CD4-positive, CD25-positive, alpha-beta regulatory T cell (primary cell): ENCODE measurements around the gene MYMK. TPM values are rescaled to one million over a fixed set of nuclear protein-coding genes. Genes with fewer than 3 reads are reported as not detected.

Experiments used
- ATAC-seq, 2 donors: fragments of 150-1000 bp; cut with Tn5 transposase; one replicate each; pipeline ENCODE4 v1.10.0; 2021; ENCODE audit warnings: low read depth in 2 of 2, moderate number of reproducible peaks in 2 of 2, moderate library complexity in 1 of 2
- DNase-seq, 3 donors: peaks; one replicate each; pipeline versions ENCODE4 v3.0.0 to v3.0.0-alpha.2; 2012 to 2022; ENCODE audit warnings: mixed read lengths in 1 of 3
- H3K27ac ChIP-seq: one replicate; pipeline ENCODE4 v1.7.0; 2013; ENCODE audit warnings: mild to moderate bottlenecking, low read length; ENCODE audit not compliant: insufficient read depth, poor library complexity, severe bottlenecking
- H3K27me3 ChIP-seq: one replicate; pipeline ENCODE4 v1.7.0; 2013; ENCODE audit warnings: low read length; ENCODE audit not compliant: control insufficient read depth, insufficient read depth
- H3K36me3 ChIP-seq: one replicate; pipeline ENCODE4 v1.7.0; 2013; ENCODE audit warnings: mild to moderate bottlenecking, low read length, moderate library complexity; ENCODE audit not compliant: control insufficient read depth, insufficient read depth
- H3K4me1 ChIP-seq: 2 replicates; pipeline ENCODE4 v1.7.0; 2013; ENCODE audit warnings: mild to moderate bottlenecking, low read length; ENCODE audit not compliant: insufficient read depth, control insufficient read depth, poor library complexity, severe bottlenecking
- H3K4me3 ChIP-seq: one replicate; pipeline ENCODE4 v1.7.0; 2013; ENCODE audit warnings: low read depth, mild to moderate bottlenecking, low read length, moderate library complexity
- H3K9me3 ChIP-seq, 2 experiments: 1 replicate in 1 of 2; 2 replicates in 1 of 2; pipeline ENCODE4 v1.7.0; 2013; ENCODE audit warnings: low read length in 2 of 2, mild to moderate bottlenecking in 1 of 2, moderate library complexity in 1 of 2; ENCODE audit not compliant: control insufficient read depth in 2 of 2
- H3K27ac Mint-ChIP-seq, 3 donors: one replicate each; pipeline ENCODE4 v1.8.0; 2020 to 2022; ENCODE audit warnings: mild to moderate bottlenecking in 3 of 3, mixed read lengths in 3 of 3, moderate library complexity in 2 of 3
- H3K27me3 Mint-ChIP-seq: one replicate; pipeline ENCODE4 v1.8.0; 2022; ENCODE audit warnings: mild to moderate bottlenecking, mixed read lengths
- H3K36me3 Mint-ChIP-seq: one replicate; pipeline ENCODE4 v1.8.0; 2020; ENCODE audit warnings: mixed read lengths
- H3K4me1 Mint-ChIP-seq, 4 donors: one replicate each; pipeline ENCODE4 v1.8.0; 2020 to 2022; ENCODE audit warnings: mixed read lengths in 4 of 4, mild to moderate bottlenecking in 1 of 4
- H3K4me3 Mint-ChIP-seq, 4 donors: one replicate each; pipeline ENCODE4 v1.8.0; 2020 to 2022; ENCODE audit warnings: mild to moderate bottlenecking in 4 of 4, mixed read lengths in 4 of 4, moderate library complexity in 3 of 4
- H3K9me3 Mint-ChIP-seq, 7 donors: one replicate each; pipeline ENCODE4 v1.8.0; 2020 to 2022; ENCODE audit warnings: mixed read lengths in 7 of 7, mild to moderate bottlenecking in 3 of 7, moderate library complexity in 2 of 7
- polyA plus RNA-seq, 4 donors: library from polyadenylated mRNA; unstranded; fragments of 300-500 nt; fragmentation: Illumina TruSeq; gene quantifications; one replicate each; pipeline ENCODE4 v1.2.3, GENCODE V29; 2021
- total RNA-seq: library from RNA; stranded (reverse); gene quantifications from one replicate; pipeline ENCODE4 v1.2.3, GENCODE V29; 2022

MYMK gene
- total and polyA plus RNA-seq, 5 donors from 2014 or later, result not detected

DNA sequence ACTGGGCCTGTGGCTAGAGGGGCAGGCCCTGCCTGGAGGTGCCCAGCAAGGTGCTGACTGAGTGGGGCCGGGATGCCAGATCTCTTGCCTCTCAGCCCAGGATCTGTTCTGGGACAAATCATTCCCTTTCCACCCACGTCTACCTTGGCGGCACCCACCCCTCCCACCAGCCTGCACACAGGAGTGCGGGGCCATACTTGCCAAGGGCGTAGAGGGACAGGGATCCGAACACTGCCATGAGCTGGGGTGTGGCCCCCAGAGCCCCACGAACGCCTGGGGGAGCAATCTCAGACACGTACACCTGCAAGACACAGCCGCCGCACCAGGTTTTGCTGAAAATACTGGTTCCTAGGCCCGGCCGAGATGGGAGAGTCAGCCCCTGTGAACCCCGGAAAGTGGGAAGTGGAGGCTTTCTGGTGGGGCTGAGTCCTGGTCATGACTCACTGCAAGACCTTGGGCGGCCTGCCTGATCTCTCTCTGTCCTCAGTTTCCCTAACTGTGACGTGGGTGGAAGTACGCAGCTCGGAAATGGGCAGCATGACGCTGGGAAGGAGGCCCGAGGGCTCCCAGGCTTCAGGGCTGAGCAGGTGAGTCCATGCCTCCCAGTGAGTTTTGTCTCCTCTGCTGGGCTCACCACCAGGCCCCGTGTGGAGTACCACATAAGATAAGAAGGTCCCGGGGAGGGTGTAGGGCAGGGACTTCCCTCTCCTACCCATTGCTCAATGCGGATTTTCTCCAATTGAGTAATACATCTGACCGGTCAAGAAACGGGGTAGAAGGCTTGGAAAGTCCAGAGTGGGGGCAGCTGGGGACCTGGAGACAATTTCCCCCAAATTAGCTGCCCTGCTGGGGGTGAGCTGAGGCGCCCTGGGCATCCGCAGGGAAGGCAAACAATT lies 48.5 kb downstream of the MYMK start:
- H3K27ac ChIP-seq, result no peak overlapping the region
- no peaks in the 10 kb centered on the region for H3K27me3 ChIP-seq
- H3K36me3 Mint-ChIP-seq, result no peaks in the 10 kb centered on the region
- ATAC-seq (no peak), DNase-seq (no peak)
- peaks cover 0 to 15% (median 7%) of the 10 kb centered on the region in 4 donors for H3K4me1 Mint-ChIP-seq
- no peaks in the 10 kb centered on the region for H3K9me3 ChIP-seq
- H3K9me3 Mint-ChIP-seq, result no peaks in the 10 kb centered on the region
- H3K4me1 ChIP-seq, result peaks cover 14% of the 10 kb centered on the region
- no peak overlapping the region for H3K27ac Mint-ChIP-seq
- H3K4me3 ChIP-seq, result no peak overlapping the region
- no peaks in the 10 kb centered on the region for H3K27me3 Mint-ChIP-seq
- no peak overlapping the region for H3K4me3 Mint-ChIP-seq
- no peaks in the 10 kb centered on the region for H3K36me3 ChIP-seq

DNA sequence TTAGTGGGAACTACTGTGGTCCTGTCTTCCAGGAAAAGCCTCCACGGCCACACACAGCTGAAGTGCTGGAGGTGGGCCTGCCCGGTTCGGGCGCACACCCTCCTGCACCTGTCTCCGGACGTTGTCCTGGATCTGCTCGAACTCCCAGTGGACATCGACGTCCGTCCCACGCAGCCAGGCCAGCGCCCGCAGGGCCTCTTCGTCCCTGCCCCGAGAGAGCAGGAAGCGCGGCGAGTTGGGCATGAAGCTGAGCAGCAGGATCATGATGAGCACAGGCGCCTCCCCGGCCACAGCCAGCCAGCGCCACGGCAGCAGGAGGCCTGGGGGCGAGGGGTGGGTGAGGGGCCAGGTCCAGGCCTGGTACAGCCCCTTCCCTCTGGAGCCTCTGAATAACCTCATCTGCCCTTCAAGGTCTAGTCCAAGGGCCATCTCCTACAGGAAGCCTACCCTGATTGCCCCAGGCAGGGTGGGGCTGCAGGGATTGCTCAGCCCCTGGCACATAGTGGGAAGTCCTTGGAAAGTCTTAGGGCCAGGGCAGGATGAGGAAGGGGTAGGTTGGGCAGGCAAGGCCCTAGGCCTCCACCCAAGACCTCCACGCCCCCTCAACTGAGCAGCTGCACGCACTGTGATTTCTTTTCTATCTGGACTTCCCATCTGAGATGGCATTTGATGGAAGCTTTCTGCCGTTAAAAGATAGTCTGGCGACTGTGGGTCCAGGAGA lies 49.3 kb downstream of the MYMK start:
- H3K36me3 ChIP-seq, result no peaks in the 10 kb centered on the region
- peaks cover 14% of the 10 kb centered on the region for H3K4me1 ChIP-seq
- DNase-seq (no peak), ATAC-seq (no peak)
- Mint-ChIP-seq H3K27me3 (no peaks in the 10 kb centered on the region), H3K36me3 (no peaks in the 10 kb centered on the region), H3K27ac (no peak overlapping the region), H3K4me3 (no peak overlapping the region), H3K9me3 (no peaks in the 10 kb centered on the region), H3K4me1 (peaks cover 0 to 15% (median 7%) of the 10 kb centered on the region in 4 donors)
- H3K9me3 ChIP-seq, result no peaks in the 10 kb centered on the region
- H3K27me3 ChIP-seq, result no peaks in the 10 kb centered on the region
- no peak overlapping the region for H3K27ac ChIP-seq
- no peak overlapping the region for H3K4me3 ChIP-seq

DNA sequence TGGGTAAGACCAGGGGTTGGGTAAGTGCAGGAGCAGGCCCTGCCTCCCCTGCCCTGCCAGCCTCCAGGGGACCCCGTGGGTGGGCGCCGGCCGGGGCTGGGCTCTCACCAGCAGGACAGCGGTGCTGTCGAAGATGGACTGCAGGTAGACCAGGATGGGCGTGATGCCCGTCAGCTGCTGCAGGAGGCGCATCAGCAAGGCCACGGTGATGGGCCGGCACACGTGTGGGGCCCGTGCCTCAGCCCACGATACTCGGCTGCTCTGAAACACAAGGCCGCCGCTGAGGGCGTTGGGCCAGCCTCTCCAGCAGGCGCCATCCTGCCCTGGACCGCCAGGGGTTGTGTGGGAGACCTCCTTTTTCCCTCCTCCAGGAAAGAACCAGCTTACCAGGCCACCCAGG lies 49.9 kb downstream of the MYMK start:
- H3K27ac Mint-ChIP-seq, result no peak overlapping the region
- peaks cover 13% of the 10 kb centered on the region for H3K4me1 ChIP-seq
- H3K36me3 Mint-ChIP-seq, result no peaks in the 10 kb centered on the region
- no peak overlapping the region for H3K4me3 Mint-ChIP-seq
- H3K27me3 Mint-ChIP-seq, result no peaks in the 10 kb centered on the region
- no peaks in the 10 kb centered on the region for H3K27me3 ChIP-seq
- no peak overlapping the region for H3K4me3 ChIP-seq
- no peak overlapping the region for H3K27ac ChIP-seq
- ATAC-seq (no peak), DNase-seq (no peak)
- peaks cover 0 to 11% (median 6%) of the 10 kb centered on the region in 4 donors for H3K4me1 Mint-ChIP-seq
- no peaks in the 10 kb centered on the region for H3K9me3 Mint-ChIP-seq
- no peaks in the 10 kb centered on the region for H3K9me3 ChIP-seq
- no peaks in the 10 kb centered on the region for H3K36me3 ChIP-seq

DNA sequence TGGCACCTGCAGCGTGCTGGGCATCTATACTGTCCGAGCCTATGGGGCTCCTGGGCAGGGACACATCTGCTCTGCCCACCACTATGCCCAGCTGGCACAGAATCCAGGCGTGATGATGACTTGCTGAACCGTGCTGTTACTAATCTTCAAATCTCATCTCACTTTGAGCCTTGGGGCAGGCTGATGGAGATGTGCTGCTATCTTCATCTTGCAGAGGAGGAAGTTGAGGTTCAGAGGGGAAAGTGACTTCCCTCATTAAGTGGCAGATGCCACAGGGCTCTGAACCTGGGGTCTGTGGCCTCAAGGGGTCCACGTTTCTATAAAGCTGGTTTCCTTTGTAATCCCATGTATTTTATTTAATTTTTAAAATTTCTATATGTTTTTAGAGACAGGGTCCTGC lies 50.5 kb downstream of the MYMK start:
- Histone ChIP-seq H3K36me3 (no peaks in the 10 kb centered on the region), H3K4me3 (no peak overlapping the region), H3K4me1 (peaks cover 7% of the 10 kb centered on the region), H3K9me3 (no peaks in the 10 kb centered on the region), H3K27me3 (no peaks in the 10 kb centered on the region), H3K27ac (no peak overlapping the region)
- DNase-seq, result peak in 1 of 3 donors; percentile 34
- Mint-ChIP-seq H3K9me3 (no peaks in the 10 kb centered on the region), H3K27ac (no peak overlapping the region), H3K27me3 (no peaks in the 10 kb centered on the region), H3K36me3 (no peaks in the 10 kb centered on the region), H3K4me3 (no peak overlapping the region), H3K4me1 (peaks cover 0 to 6% (median 3%) of the 10 kb centered on the region in 4 donors)
- no peak for ATAC-seq

DNA sequence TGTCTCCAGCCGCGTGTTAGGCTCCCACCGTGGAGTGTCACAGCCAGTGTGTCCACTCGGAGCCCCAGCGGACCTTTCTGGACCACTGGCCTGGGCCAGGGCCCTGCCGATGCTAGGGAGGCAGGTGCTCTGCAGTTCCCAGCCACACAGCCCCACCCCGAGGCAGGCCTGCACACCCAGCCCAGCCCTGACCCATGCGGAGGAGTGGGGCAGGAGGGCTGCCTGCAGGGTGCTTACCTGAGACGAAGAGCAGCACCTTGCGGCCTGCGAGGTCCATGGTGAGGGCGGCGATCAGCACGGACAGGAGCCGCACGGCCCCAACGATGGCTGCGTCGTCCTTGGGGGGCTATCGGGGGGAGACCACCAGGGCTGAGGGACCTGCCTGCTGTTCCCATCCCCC lies 51.0 kb downstream of the MYMK start:
- no peaks in the 10 kb centered on the region for H3K9me3 ChIP-seq
- H3K4me1 ChIP-seq, result peaks cover 2% of the 10 kb centered on the region
- ATAC-seq (no peak), DNase-seq (no peak)
- H3K36me3 Mint-ChIP-seq, result no peaks in the 10 kb centered on the region
- H3K4me3 Mint-ChIP-seq, result no peak overlapping the region
- H3K27me3 Mint-ChIP-seq, result no peaks in the 10 kb centered on the region
- H3K4me3 ChIP-seq, result no peak overlapping the region
- H3K27me3 ChIP-seq, result no peaks in the 10 kb centered on the region
- H3K27ac ChIP-seq, result no peak overlapping the region
- no peaks in the 10 kb centered on the region for H3K9me3 Mint-ChIP-seq
- H3K4me1 Mint-ChIP-seq, result peaks cover 0 to 6% (median 3%) of the 10 kb centered on the region in 4 donors
- H3K36me3 ChIP-seq, result no peaks in the 10 kb centered on the region
- no peak overlapping the region for H3K27ac Mint-ChIP-seq

DNA sequence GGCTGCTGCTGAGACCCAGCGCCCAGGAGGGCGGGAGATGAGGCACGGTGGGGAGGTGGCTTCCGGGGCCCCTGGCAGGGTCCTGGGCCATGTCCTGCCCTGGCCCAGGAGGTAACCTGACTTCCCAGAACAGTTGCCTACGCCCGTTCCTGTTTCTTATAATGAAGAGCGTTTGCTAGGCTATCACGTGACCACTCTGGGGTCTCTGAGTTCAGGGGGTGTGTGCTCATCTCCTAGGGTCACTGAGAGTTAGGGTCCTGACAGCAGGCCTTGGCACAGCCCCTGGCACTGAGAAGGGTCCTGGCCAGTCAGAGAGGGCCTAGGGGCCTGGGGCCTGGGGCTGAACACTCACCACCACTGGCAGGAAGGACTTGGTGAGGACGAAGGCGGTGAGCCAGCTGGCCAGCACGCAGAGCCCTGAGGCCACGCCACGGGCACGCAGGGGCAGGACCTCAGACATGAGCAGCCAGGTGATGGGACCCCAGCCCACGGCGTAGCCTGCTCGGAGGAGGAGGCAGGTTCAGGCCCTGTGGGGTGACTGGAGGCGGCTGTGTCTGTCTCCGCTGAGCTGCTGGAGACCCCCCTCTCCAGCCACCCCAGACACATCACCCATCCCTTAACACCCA lies 51.9 kb downstream of the MYMK start:
- Mint-ChIP-seq H3K27ac (no peak overlapping the region), H3K4me3 (no peak overlapping the region), H3K36me3 (no peaks in the 10 kb centered on the region), H3K4me1 (peaks cover 0 to 5% (median 2%) of the 10 kb centered on the region in 4 donors), H3K27me3 (no peaks in the 10 kb centered on the region), H3K9me3 (no peaks in the 10 kb centered on the region)
- ATAC-seq, result no peak
- no peaks in the 10 kb centered on the region for H3K36me3 ChIP-seq
- no peaks in the 10 kb centered on the region for H3K4me1 ChIP-seq
- no peak for DNase-seq
- H3K27me3 ChIP-seq, result no peaks in the 10 kb centered on the region
- no peak overlapping the region for H3K27ac ChIP-seq
- no peaks in the 10 kb centered on the region for H3K9me3 ChIP-seq
- no peak overlapping the region for H3K4me3 ChIP-seq

DNA sequence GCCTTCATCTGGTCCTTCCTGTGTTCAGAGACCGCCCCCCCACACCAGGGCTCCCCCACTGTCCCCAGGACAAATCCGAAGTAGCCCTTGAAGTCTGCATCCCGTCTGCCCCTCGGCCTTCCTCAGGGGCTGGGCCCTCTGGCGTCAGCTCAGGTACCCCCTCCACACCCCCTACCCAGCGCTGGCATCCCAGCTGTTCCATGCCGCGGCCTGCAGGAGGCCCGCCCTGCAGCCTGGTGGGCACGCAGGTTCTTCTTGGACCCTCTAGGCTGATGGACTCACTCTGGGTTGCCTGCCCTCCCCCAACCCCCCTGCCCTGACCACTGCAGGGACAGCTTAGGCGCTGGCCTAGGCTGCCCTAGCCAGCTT lies 52.5 kb downstream of the MYMK start:
- no peak for DNase-seq
- no peak for ATAC-seq
- Mint-ChIP-seq H3K4me3 (no peak overlapping the region), H3K36me3 (no peaks in the 10 kb centered on the region), H3K9me3 (no peaks in the 10 kb centered on the region), H3K4me1 (peaks cover 0 to 2% (median 0%) of the 10 kb centered on the region in 4 donors), H3K27me3 (no peaks in the 10 kb centered on the region), H3K27ac (no peak overlapping the region)
- no peaks in the 10 kb centered on the region for H3K9me3 ChIP-seq
- no peaks in the 10 kb centered on the region for H3K36me3 ChIP-seq
- H3K27me3 ChIP-seq, result no peaks in the 10 kb centered on the region
- H3K27ac ChIP-seq, result no peak overlapping the region
- H3K4me3 ChIP-seq, result no peak overlapping the region
- no peaks in the 10 kb centered on the region for H3K4me1 ChIP-seq
